Mucosa of gallbladder (tissue), 1 donor: ENCODE data around the gene OPHN1. TPM values are rescaled to one million over a fixed set of nuclear protein-coding genes. Genes with fewer than 3 reads are reported as not detected.
"Not testable (repeated sequence)": the region's sequence is repeated elsewhere in the genome, so short reads cannot be mapped to it uniquely, and the experiment has no call there.

Source experiments
- DNase-seq: peaks from one replicate; pipeline ENCODE4 v3.0.0-alpha.2; 2020; ENCODE audit warnings: low spot score
- total RNA-seq: library from RNA; stranded (reverse); gene quantifications from one replicate; pipeline ENCODE4 v1.2.1, GENCODE V29; 2021
- donor health status: DM: no; HTN: no; CAD: no.

OPHN1 gene
- total RNA-seq, 1 donor from 2014 or later, result 7.6 TPM

DNA sequence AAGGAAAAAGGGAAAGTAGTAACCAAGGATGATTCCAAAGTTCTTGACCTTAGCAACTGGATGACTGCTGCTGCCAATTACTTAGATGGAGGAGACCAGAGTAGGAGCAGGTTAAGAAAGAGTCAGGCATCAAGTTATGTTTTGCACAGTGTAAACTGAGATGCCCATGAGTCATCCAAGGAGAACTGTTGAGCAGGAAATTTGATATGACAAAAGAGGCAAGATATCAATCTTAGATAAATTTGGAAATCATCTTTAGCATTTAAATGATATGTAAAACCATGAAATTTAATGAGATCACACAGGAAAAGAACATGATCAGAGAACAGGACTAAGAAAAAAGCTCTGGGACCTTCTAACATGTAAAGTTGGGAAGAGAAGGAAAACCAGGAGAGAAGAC, 361.3 kb downstream of the OPHN1 start:
- no peak for DNase-seq

DNA sequence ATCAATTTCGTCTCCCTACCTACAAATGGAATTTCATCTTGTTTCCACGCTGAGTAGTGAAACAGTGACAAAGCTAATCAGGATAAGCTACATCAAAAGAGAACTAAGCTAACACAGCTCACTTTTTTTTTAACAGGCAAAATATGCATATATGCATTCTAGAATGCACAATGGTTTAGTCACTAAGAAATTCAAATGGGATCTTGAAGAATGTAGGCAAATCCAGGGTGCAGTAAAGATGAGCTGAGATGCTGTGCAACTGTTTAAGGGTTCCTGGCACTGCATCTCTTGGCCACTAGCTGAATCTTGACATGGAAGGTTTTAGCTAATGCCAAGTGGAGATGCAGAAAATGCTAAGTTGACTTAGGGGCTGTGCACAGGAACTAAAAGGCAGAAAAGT, 363.2 kb downstream of the OPHN1 start:
- not testable (repeated sequence) for DNase-seq

DNA sequence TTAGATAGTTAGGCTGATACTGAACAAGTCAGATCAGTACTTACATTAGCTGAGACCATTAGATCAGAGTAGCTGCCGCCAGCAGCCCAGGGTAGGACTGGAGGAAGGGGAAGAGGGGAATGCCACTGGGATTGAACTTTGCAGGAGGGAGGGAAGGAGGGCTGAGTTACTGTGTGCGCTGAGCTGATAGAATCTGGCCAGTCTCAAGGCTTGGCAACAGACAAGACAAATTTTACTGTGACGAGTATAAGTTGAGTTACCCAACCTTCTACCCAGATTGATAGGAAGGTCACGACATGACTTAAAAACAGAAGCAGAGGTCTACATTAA, 372.1 kb downstream of the OPHN1 start:
- no peak for DNase-seq

DNA sequence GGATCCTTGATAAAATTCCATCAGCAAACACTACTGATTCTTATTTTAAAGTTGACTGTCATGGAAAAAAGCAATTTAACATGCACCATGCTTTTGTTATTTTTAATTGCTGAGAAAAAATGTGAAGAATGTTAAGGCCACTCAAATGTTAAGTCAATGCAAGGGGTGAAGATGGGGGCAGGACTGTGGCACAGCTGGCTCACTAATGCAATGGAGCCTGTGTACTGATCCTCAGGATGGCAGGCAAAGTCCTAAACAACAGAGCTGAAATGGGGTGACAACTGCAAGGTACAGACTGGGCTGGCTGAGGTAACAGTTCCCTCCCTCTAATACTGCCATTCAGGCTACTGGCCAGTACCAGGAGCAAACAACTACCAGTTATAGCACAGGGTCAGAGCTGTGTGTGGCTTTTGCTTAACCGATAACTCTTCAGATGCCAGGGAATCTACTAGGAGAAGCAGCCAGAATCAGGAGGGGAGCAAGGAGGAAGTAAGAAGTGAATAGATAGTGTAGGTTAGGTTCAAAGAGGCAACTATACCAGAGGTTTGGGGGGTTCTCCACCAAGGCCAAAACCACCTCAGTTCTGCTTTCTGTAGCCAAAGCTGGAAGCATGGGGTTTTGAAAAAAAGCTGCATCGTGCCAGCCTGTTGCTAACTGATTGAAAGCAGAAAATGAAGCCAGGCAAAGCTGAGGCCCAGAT, 372.6 kb downstream of the OPHN1 start:
- DNase-seq, result no peak

GRCh38 chrX:68059469-68059868, 373.8 kb downstream of the OPHN1 start:
- no peak for DNase-seq

GRCh38 chrX:68049466-68049865, 383.8 kb downstream of the OPHN1 start:
- DNase-seq, result no peak

GRCh38 chrX:68048774-68049173, 384.5 kb downstream of the OPHN1 start:
- no peak for DNase-seq

DNA sequence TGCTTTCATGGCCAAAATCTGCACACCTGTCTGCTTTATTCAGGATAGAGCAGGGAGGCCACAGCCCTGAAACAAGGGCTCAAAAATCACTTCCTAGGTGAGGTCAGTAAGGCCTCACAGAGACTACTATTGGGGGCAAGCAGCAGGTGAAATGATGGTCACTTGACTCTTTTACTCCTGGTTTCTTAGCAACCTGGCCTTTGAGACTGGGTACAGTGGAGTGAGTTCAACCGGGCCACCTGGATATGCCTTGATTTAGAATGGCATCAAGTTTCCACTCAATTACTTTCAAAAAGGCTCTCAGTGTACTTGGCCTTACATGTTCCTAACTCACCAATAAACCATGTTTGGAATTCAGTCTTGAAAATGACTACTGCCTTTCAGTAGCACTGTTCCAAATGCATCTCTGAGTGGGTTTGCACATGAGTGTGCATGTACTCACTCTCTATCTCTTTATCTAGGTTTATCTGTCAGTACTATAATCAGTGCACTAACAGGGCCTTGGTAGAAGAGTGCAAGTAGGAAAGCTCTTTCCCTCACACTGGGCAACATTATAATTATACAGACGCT, 388.2 kb downstream of the OPHN1 start:
- no peak for DNase-seq

DNA sequence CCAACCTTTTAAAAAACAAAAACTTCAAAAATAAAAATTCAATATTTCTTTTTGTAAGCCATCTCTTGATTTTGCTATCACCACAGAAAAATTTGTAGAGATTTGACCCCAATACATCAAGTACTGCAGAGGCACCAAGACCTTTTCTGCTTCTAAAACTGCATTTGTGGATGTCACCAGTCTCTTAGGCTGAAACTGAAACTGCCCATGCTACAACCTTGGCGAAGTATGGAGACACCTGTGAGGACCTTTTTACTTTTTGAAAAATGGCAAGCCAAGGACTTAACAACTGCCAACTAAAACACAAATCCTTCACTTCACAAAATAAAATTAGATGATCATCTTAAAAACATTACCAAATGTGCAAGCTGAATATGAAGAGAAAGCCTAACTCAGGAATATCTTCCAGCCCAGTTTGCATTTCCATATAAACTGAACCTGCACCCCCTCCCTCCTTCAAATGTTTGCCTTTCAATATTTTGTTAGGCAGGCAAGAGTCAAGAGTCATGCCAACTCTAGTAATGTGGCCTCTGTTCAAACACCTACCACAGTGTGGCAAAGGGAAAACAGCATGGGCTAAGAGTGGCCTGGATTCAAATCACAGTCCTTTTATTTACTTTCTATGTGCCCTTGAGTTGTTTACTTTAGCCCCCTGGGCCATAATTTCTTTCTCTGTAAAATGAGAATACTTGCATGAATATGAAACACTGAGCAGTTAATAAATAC, 389.4 kb downstream of the OPHN1 start:
- no peak for DNase-seq

DNA sequence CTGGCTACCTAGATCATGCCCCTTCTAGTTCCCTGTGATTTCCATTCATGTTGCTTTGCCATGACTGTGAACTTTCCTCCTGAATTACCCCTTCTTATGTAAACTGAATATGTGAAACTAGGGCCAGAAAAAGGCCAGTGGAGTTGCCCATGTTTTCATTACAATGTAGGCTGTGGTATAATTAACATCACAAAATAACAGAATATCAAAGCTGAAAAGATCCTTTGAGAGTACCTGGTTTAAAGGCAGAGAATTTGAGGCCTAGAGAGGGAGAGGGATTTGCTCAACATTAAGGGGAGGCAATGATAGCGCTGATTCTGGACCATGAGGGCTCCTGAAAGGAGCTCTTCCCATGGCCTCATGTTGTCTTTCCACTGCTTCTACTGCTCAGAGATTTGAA, 392.2 kb downstream of the OPHN1 start:
- no peak for DNase-seq

GRCh38 chrX:68018248-68019203, 414.8 kb downstream of the OPHN1 start:
- no peak for DNase-seq

DNA sequence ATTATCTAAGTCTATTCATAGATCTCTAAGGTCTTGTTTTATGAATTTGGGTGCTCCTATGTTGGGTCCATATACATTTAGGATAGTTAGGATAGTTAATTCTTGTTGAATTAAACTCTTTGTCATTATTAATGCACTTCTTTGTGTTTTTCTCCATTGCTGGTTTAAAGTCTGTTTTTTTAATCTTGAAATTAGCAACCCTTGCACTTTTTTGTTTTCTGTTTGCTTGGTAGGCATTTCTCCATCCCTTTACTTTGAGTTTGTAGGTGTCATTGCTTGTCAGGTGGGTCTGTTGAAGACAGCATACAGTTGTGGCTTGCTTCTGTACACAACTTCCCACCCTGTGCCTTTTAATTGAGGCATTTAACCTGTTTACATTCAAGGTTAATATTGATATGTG, 434.8 kb downstream of the OPHN1 start:
- no peak for DNase-seq

Other genes with a start within 250 kb of the OPHN1 start
- 47.7 TPM for gene YIPF6, start 65.6 kb upstream of the OPHN1 start, total RNA-seq
- 6.1 TPM for gene STARD8, start 214.2 kb upstream of the OPHN1 start, total RNA-seq